ENCODE measurements around the gene LGALS4.
"Not testable (repeated sequence)": the region's sequence is repeated elsewhere in the genome, so short reads cannot be mapped to it uniquely, and the experiment has no call there.

The LGALS4 gene

GRCh38 chr19:38795549-38795948 lies 17.2 kb downstream of the LGALS4 start:
- DNase-seq (ENCODE audit: low spot score), result no peak

DNA sequence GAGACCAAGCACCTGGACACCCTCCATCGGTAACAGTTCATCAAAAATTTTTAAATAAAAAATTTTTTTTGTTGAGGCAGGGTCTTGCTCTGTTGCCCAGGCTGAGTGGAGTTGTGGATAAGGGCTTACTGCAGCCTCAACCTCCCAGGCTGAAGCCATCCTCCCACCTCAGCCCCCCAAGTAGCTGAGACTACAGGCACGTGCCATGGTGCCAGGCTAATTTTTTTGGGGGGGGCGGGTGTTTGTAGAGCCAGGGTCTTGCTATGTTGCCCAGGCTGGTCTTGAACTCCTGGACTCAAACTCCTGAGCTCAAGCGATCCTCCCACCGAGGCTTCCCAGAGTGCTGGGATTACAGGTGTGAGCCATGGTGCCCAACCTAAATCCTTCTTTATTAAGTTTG lies 19.1 kb downstream of the LGALS4 start:
- DNase-seq (ENCODE audit: low spot score), result no peak

DNA sequence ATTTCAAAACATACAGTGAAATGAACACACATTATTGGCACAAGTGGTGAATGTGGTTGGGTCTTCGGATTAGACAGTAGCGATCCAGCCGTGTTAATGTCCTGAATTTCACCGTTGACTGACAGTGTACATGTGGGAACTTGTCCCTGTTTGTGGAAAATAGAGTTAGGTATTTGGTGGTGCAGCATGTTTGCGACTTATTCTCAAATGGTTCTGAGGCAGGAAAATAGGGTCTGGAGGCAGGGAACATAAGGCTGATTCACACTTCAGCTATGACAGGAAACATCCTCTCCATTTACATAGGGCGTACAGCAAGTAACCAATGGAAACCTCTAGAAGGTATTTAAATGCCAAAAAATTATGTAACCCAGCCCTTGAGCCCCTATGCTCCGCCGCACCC lies 19.6 kb downstream of the LGALS4 start:
- no peak for DNase-seq (ENCODE audit: low spot score)

DNA sequence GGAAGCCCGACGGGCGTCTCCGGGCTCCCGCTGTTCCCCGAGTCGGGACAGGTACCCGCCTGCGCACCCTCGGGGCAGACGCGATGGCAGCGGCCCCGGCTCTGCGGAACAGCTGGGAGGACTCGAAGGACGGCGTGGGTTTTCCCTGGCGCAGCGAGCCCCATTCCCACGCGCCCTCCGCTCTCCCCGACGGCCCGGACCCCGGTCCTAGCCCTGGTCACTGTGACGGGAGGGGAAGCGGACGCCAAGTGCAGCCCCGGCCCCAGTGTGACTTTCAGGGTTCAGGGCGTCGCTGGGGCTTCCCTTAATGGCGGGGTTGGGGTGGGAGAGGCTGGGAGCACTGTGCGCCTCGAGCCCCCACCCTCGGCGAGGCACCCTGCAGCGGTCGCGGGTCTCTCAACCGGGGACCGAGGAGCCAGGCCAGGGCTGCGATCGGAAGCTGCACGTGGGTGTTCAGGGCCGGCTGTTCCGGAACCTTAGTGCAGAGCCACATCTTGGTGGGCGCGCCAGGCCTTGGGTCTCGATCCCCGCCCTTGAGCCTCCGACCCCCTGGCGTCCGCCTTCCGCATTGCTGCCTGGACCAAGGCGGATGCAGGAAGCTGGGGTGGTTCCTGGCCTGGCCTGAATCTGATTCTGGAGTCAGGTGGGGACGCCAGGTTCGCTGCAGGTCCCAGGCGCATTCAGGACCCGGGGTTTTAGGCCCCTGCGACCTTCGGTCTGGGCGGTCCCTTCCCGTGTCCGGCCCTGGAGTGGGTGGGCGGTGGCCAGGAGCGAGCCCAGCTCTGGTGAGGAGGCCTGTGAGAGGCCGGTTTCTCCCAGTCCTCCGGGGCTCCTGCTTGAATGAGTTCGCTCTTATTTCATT lies 20.3 kb downstream of the LGALS4 start:
- peak; percentile 17 for DNase-seq (ENCODE audit: low spot score)

GRCh38 chr19:38791451-38792064 lies 21.2 kb downstream of the LGALS4 start:
- DNase-seq (ENCODE audit: low spot score), result not testable (repeated sequence)

GRCh38 chr19:38790507-38791403 lies 22.0 kb downstream of the LGALS4 start:
- not testable (repeated sequence) for DNase-seq (ENCODE audit: low spot score)

DNA sequence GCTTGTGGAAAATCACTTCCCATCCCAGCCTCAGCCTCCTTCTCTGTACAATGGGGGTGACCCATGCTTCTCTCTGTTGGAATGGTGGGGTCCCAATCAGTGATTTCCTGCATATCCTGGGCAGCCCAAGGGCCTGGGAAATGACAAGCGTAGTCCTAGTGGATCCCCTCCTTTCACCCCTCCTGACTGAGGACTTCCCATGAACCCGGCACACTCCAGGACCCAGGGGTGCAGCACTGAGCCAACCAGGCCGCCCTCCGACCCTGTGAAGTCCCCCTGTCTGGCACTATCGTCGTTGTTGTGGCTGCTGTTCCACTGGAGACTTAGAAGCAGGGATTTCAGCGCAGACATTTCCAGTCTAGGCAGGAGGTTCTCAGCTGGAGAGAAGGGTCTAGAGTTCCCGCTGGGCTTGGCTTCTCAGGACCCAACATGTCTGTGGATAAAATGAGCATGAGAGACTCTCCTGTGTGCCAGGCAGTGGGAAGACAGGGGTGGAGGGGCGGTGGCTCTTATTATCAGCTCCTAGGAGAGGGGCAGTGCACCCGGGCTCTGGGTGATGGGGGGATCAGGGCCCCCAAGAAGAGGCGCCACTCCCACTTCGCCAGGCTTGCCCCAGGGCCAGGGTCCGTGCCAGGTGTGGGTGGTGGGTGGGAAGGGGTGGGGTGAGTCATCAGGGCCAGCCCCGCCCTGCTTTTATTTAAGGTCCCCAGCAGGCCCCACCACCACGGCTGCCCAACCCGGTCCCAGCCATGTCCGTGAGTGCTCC lies 24.1 kb downstream of the LGALS4 start, which contains the start of gene LGALS7B:
Gene LGALS7B, plus strand, starts transcription at position 723 of the 766 bp plus-strand sequence. Its CDS starts 27 bp downstream, at position 750.
- no peak for DNase-seq (ENCODE audit: low spot score)

DNA sequence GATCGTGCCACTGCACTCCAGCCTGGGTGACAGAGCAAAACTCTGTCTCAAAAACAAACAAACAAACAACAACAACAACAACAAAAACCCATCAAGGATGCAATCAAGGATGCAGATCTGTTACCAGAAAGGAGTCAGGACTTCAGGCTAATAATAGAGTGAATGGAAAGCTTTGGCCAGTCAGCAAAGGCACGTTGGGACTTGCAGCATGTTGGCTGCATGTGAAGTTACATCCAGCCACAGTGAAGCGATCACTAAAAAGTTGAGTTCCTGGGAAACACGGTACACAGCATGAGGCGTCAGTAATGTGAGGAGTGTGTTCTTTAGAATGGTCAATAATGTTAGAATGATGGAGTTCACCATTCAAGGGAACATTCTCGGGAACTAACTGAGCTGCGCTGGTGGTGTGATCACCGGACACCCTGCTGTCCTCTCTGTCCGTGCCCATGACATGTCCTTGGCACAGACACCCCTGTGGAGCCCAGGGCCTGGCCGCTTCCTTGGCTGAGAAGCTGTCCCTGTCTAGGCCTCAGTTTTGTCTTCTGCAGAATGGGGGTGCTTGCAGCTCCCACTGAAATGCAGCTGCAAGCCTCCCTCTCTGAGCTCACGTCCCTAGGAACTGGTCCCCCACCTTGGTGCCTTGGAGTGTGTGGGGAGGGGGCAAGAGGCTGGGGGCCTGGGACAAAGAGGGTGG lies 26.0 kb downstream of the LGALS4 start:
- DNase-seq (ENCODE audit: low spot score), result no peak

DNA sequence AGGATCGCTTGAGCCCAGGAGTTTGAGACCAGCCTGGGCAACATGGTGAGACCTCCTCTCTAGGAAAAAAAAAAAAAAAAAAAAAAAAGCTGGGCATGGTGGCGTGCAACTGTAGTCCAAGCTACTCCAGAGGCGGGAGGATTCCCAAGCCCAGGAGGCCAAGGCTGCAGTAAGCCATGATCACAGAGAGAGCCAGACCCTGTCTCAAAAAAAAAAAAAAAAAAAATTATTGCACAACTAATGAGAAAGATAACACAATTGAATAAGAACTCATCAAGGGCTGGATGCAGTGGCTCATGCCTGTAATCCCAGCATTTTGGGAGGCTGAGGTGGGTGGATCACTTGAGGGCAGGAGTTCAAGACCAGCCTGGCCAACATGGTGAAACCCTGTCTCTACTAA lies 26.7 kb downstream of the LGALS4 start:
- not testable (repeated sequence) for DNase-seq (ENCODE audit: low spot score)

GRCh38 chr19:38785187-38785699 lies 27.5 kb downstream of the LGALS4 start:
- no peak for DNase-seq (ENCODE audit: low spot score)

GRCh38 chr19:38784224-38784623 lies 28.5 kb downstream of the LGALS4 start:
- no peak for DNase-seq (ENCODE audit: low spot score)

DNA sequence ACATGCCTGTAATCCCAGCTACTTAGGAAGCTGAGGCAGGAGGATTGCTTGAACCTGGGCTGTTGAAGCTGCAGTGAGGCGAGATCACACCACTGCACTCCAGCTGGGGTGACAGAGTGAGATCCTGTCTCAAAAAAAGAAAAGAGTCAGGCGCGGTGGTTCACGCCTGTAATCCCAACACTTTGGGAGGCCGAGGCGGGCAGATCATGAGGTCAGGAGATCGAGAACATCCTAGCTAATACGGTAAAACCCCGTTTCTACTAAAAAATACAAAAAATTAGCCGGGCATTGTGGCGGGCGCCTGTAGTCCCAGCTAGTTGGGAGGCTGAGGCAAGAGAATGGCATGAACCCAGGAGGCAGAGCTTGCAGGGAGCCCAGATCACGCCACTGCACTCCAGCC lies 30.5 kb downstream of the LGALS4 start:
- not testable (repeated sequence) for DNase-seq (ENCODE audit: low spot score)

- no peak for DNase-seq (ENCODE audit: low spot score)
Measured at GRCh38 chr19:38781058-38781457, 31.7 kb downstream of the LGALS4 start.

- no peak for DNase-seq (ENCODE audit: low spot score)
Measured at GRCh38 chr19:38780443-38780842, 32.3 kb downstream of the LGALS4 start.

DNA sequence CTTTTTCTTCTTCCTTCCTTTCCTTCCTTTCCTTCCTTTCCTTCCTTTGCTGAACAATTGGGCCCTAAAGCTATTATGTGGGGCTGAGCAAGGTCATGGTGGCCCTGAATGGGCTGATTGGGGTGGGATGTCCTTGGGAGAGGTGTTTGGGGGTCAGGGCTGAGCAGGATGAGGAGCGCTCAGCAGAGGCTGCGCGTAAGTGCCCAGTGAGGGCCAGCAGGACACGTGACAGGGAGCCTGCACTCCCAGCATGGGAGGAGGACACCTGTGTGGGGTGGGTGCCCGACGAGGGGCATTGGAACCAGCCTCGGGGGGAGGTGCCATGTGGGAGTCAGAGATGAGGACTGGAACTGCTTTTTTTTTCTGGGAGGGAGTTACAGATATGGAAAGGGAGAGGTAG lies 34.0 kb downstream of the LGALS4 start:
- DNase-seq (ENCODE audit: low spot score), result no peak

DNA sequence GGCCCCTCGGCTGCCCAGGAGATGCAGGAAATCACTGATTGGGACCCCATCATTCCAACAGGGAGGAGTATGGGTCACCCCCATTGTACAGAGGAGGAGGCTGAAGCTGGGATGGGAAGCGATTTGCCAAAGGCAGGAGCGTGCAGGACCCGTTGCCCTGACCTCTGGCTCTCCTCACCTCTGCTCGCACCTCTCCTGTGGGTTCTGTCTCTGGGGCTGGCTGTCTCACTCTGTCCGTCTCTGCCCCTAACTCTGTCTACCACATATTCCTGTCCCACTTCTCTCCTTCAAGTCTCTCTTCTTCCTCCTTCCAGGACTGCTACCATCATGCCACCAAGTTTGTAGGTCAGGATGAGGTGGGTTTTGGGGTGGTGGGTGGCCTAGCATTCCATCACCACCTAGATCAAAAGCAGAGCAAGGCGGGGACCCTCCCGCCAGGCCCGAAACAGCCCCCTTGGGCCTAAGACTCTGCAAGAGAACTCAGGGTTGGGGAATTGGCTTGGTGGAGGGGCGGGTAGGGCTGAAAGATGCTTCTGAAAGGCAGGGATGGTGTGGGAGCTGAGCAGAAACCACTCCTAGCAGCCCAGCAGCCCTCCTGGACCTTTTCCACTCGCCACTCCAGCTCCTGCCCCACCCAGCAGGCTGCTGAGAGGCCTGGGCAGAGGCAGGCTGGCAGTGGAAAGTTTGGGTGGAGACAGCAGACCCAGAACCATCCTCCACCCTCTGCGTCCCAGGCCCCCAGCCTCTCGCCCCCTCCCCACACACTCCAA lies 38.4 kb downstream of the LGALS4 start:
- DNase-seq (ENCODE audit: low spot score), result no peak

- DNase-seq (ENCODE audit: low spot score), result no peak
Measured at GRCh38 chr19:38773469-38774177, 39.1 kb downstream of the LGALS4 start, which contains the start of gene LGALS7. TSS of gene LGALS7 (minus strand) at chr19:38773517. CDS start at chr19:38773492, 25 bp downstream.

GRCh38 chr19:38771569-38771968 lies 41.2 kb downstream of the LGALS4 start:
- DNase-seq (ENCODE audit: low spot score), result not testable (repeated sequence)

DNA sequence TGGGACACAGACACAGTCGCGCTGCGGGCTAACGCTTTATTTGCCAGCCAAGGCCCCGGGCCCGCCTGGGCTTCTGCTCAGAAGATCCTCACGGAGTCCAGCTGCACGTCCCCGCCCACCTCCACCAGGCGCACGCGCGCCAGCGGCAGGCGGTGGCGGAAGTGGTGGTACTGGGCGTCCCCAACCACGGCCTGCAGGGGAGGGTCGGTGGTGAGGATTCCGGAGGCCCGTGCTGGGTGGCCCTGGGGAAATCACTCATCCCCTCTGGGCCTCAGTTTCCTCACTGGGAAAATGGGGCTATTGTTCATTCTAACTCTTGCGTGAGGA lies 41.8 kb downstream of the LGALS4 start:
- not testable (repeated sequence) for DNase-seq (ENCODE audit: low spot score)

All from activated CD4-positive, alpha-beta T cell treated with anti-CD3 and anti-CD28 coated beads, Interleukin-2, Interleukin-4, amounts not matched to agents 100 ng/mL and 50 ng/mL, durations not matched to agents 16 hours and 8 hours (primary cell).